B cell (primary cell): ENCODE measurements around the gene FRMPD4.

Source experiments
- CTCF ChIP-seq: fragments of 200-600 bp; IDR thresholded peaks from one replicate; pipeline ENCODE4 v1.8.0; 2022; ENCODE audit warnings: antibody characterized with exemption, mild to moderate bottlenecking
- EZH2 ChIP-seq: IDR thresholded peaks from 2 replicates; pipeline ENCODE4 v1.6.1; 2012; ENCODE audit warnings: borderline replicate concordance, low read depth, mild to moderate bottlenecking, moderate library complexity, low read length; ENCODE audit not compliant: insufficient read depth, poor library complexity, severe bottlenecking

DNA sequence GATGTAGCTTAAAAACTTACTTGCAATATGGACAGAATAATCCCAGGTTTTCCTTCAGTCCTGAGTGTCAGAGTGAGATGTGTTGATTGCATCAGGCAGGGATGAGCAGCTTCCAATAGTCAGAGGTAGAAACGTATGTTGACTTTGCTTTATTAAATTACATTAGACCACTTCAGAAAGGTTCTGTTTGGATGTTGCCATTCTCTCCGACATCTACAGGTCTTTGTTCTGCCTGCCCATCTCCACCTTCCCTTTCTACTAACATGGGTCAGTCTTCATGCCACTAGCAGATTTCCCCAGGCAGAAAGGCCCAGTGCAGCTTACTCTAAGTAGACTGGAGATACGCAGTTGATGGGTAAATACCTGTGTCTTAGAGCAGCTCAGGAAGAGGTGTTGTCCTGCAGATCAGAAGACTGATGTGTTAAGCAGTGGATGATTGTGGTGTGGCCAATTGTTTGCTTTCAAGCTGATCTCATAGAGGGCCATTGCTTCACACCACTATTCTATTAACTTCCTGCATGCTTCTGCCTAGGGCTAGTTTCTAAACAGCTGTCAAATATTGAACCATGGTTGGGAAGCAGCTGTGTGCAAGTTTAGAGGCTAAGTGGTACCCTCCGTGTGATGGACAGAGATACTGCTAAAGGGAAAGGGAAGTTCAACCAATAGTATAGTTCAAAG lies 1.8 kb downstream of the FRMPD4 start:
- no peak for TF ChIP-seq EZH2
- no peak for TF ChIP-seq CTCF
